Right cardiac atrium (tissue), 5 donors: ENCODE measurements around the gene ACTN1. TPM values are rescaled to one million over a fixed set of nuclear protein-coding genes. Genes with fewer than 3 reads are reported as not detected.

Experiments
- ATAC-seq, 2 donors: fragments of 200-7000 bp; cut with Tn5 transposase; one replicate each; pipeline versions ENCODE4 v1.8.0 to v1.9.1; 2020; ENCODE audit warnings: moderate library complexity in 2 of 2, mild to moderate bottlenecking in 1 of 2
- DNase-seq, 3 donors: peaks; one replicate each; pipeline ENCODE4 v3.0.0-alpha.2; 2020
- H3K27ac ChIP-seq: one replicate; pipeline ENCODE4 v1.5.1; 2013; ENCODE audit warnings: mild to moderate bottlenecking, low read length, control low read depth, moderate library complexity
- H3K27me3 ChIP-seq: one replicate; pipeline ENCODE4 v1.6.1; 2013; ENCODE audit not compliant: control insufficient read depth, insufficient read depth
- H3K4me1 ChIP-seq: one replicate; pipeline ENCODE4 v1.6.1; 2013; ENCODE audit warnings: low read length; ENCODE audit not compliant: control insufficient read depth, insufficient read depth
- H3K4me3 ChIP-seq: one replicate; pipeline ENCODE4 v1.5.1; 2013; ENCODE audit warnings: low read length, control low read depth
- H3K9me3 ChIP-seq: one replicate; pipeline ENCODE4 v1.6.1; 2013; ENCODE audit warnings: low read length; ENCODE audit not compliant: control insufficient read depth
- WGBS: extraction: QIAGEN DNeasy Blood & Tissue Kit; methylation state at CpG from one replicate; pipeline ENCODE4 v1.1.7; 2013; 5-methylcytosine and 5-hydroxymethylcytosine counted together
- intact Hi-C, 4 donors: fragments of 100-400 bp; cut with DNase I; formaldehyde crosslinking; loops; one replicate each; pipeline versions ENCODE4 v1.11.0 to v1.14.0; 2022 to 2023
- polyA plus RNA-seq: library from polyadenylated mRNA; stranded (reverse); fragments of 200-250 nt; gene quantifications from one replicate; pipeline ENCODE4 v1.2.3, GENCODE V29; 2013
- total RNA-seq, 4 donors: library from RNA; stranded (reverse); fragmentation: NEBNext Ultra II Directional; extraction: Animal tissue kit (Norgen Biotek cat#: 25700); gene quantifications; one replicate each; pipeline ENCODE4 v1.2.1, GENCODE V29; 2021
- donor health status: healthy with polysubstance abuse.
- donor health status: DM: no; HTN: yes; CAD: no.
- donor health status: DM: no; HTN: no; CAD: no.
- donor health status: DM: no; HTN: yes; CAD: no; lungs with severe emphysema.
- donor health status: DM: yes; HTN: yes; CAD: no.

ACTN1 gene
- total and polyA plus RNA-seq, 5 donors: 80.5 to 305 (median 155) TPM

GRCh38 chr14:68897559-68898155 is 81.4 kb downstream of the ACTN1 start:
- H3K27ac ChIP-seq: no peak overlapping the region
- no peaks in the 10 kb centered on the region for H3K9me3 ChIP-seq
- 83% methylated on average over 9 of the region's 9 CpGs for WGBS
- H3K4me1 ChIP-seq: peaks cover 4% of the 10 kb centered on the region
- ATAC-seq (no peak), DNase-seq (peak in 1 of 3 donors; percentile 26)
- no peak overlapping the region for H3K4me3 ChIP-seq
- no peaks in the 10 kb centered on the region for H3K27me3 ChIP-seq
- intact Hi-C loops: no loop called here

GRCh38 chr14:68896132-68896531 is 83.0 kb downstream of the ACTN1 start:
- Histone ChIP-seq H3K27me3 (no peaks in the 10 kb centered on the region), H3K27ac (no peak overlapping the region), H3K9me3 (no peaks in the 10 kb centered on the region), H3K4me3 (no peak overlapping the region), H3K4me1 (peaks cover 4% of the 10 kb centered on the region)
- DNase-seq (peak in 1 of 3 donors; percentile 20), ATAC-seq (no peak)
- intact Hi-C loops: no loop called here
- WGBS: 89% methylated on average over 9 of the region's 9 CpGs

- no peak overlapping the region for H3K27ac ChIP-seq
- DNase-seq: peak in 1 of 3 donors; percentile 7
- H3K9me3 ChIP-seq: no peaks in the 10 kb centered on the region
- ATAC-seq: peak in 1 of 2 donors; percentile 26
- no peak overlapping the region for H3K4me3 ChIP-seq
- 91% methylated on average over 14 of the region's 14 CpGs for WGBS
- intact Hi-C loops: no loop called here
- H3K27me3 ChIP-seq: no peaks in the 10 kb centered on the region
- H3K4me1 ChIP-seq: peaks cover 4% of the 10 kb centered on the region
Measured at GRCh38 chr14:68894802-68895703, 84.0 kb downstream of the ACTN1 start.

- H3K4me3 ChIP-seq: no peak overlapping the region
- intact Hi-C loops: no loop called here
- peaks cover 4% of the 10 kb centered on the region for H3K4me1 ChIP-seq
- DNase-seq (peak; percentile 51 to 74 (median 73)), ATAC-seq (peak; percentile 71 to 74)
- no peaks in the 10 kb centered on the region for H3K27me3 ChIP-seq
- no peak overlapping the region for H3K27ac ChIP-seq
- 52% methylated on average over 6 of the region's 6 CpGs for WGBS
- H3K9me3 ChIP-seq: no peaks in the 10 kb centered on the region
Measured at GRCh38 chr14:68894123-68894522, 85.0 kb downstream of the ACTN1 start.

- WGBS: 89% methylated on average over 8 of the region's 8 CpGs
- Histone ChIP-seq H3K4me1 (peaks cover 4% of the 10 kb centered on the region), H3K27ac (no peak overlapping the region)
Measured at GRCh38 chr14:68893566-68893965, 85.5 kb downstream of the ACTN1 start.

GRCh38 chr14:68892961-68893360 is 86.1 kb downstream of the ACTN1 start:
- Histone ChIP-seq H3K4me3 (no peak overlapping the region), H3K27ac (no peak overlapping the region), H3K4me1 (peaks cover 4% of the 10 kb centered on the region), H3K9me3 (no peaks in the 10 kb centered on the region), H3K27me3 (no peaks in the 10 kb centered on the region)
- ATAC-seq: no peak
- intact Hi-C loops: no loop called here
- DNase-seq: no peak
- WGBS: 86% methylated on average over 6 of the region's 6 CpGs

More at GRCh38 chr14:68893566-68893965, 85.5 kb downstream of the ACTN1 start:
- DNase-seq (peak in 1 of 3 donors; percentile 25), ATAC-seq (no peak)
- H3K27me3 ChIP-seq: no peaks in the 10 kb centered on the region
- H3K4me3 ChIP-seq: no peak overlapping the region
- intact Hi-C loops: no loop called here
- H3K9me3 ChIP-seq: no peaks in the 10 kb centered on the region

- H3K27ac ChIP-seq: no peak overlapping the region
- intact Hi-C loops: no loop called here
- ATAC-seq: no peak
- no peak overlapping the region for H3K4me3 ChIP-seq
- peaks cover 4% of the 10 kb centered on the region for H3K4me1 ChIP-seq
- no peaks in the 10 kb centered on the region for H3K27me3 ChIP-seq
- no peak for DNase-seq
- no peaks in the 10 kb centered on the region for H3K9me3 ChIP-seq
- 91% methylated on average over 21 of the region's 21 CpGs for WGBS
Measured at GRCh38 chr14:68891851-68892660, 87.0 kb downstream of the ACTN1 start.

- Histone ChIP-seq H3K4me3 (no peak overlapping the region), H3K4me1 (peaks cover 4% of the 10 kb centered on the region), H3K27me3 (no peaks in the 10 kb centered on the region), H3K9me3 (no peaks in the 10 kb centered on the region), H3K27ac (no peak overlapping the region)
- WGBS: 88% methylated on average over 9 of the region's 9 CpGs
- intact Hi-C loops: no loop called here
- no peak for DNase-seq
- peak in 1 of 2 donors; percentile 2 for ATAC-seq
Measured at GRCh38 chr14:68890173-68890931, 88.8 kb downstream of the ACTN1 start.

- Histone ChIP-seq H3K4me3 (no peak overlapping the region), H3K27me3 (no peaks in the 10 kb centered on the region), H3K9me3 (no peaks in the 10 kb centered on the region), H3K27ac (no peak overlapping the region), H3K4me1 (no peaks in the 10 kb centered on the region)
- ATAC-seq: no peak
- no peak for DNase-seq
- 99% methylated on average over 8 of the region's 8 CpGs for WGBS
- intact Hi-C loops: loop anchor here in 1 of 4 donors (10.0 kb wide), 1 partner anchor 216 kb away; no protein-coding TSS in a partner anchor
Measured at GRCh38 chr14:68888883-68889282, 90.2 kb downstream of the ACTN1 start.
